ENCODE measurements around the gene ITGAD.
A peak's percentile ranks its signal among the peaks of the same experiment; 100 is the strongest.

ITGAD gene

GRCh38 chr16:31461201-31461920, 68.2 kb downstream of the ITGAD start:
- DNase-seq: no peak

- no peak for DNase-seq
Observed at GRCh38 chr16:31461921-31462804, 69.0 kb downstream of the ITGAD start.

- no peak for DNase-seq
Observed at GRCh38 chr16:31464348-31464769, 71.2 kb downstream of the ITGAD start.

- no peak for DNase-seq
Observed at GRCh38 chr16:31464781-31465260, 71.7 kb downstream of the ITGAD start.

- no peak for DNase-seq
Observed at GRCh38 chr16:31465788-31466370, 72.7 kb downstream of the ITGAD start.

- no peak for DNase-seq
Observed at GRCh38 chr16:31466381-31466841, 73.3 kb downstream of the ITGAD start.

- DNase-seq: peak; percentile 31 to 50
Observed at GRCh38 chr16:31467151-31467773, 74.1 kb downstream of the ITGAD start.

- no peak for DNase-seq
Observed at GRCh38 chr16:31467858-31468257, 74.7 kb downstream of the ITGAD start.

- no peak for DNase-seq
Observed at GRCh38 chr16:31470615-31471014, 77.5 kb downstream of the ITGAD start.

- DNase-seq: no peak
Observed at GRCh38 chr16:31471241-31471874, 78.2 kb downstream of the ITGAD start.

GRCh38 chr16:31471875-31472708, 79.0 kb downstream of the ITGAD start, which contains the start of gene TGFB1I1:
Gene TGFB1I1, plus strand, starts transcription at chr16:31472152. Its CDS starts 37 bp downstream, at chr16:31472189.
- peak in 1 of 2 experiments; percentile 40 for DNase-seq

GRCh38 chr16:31472709-31473203, 79.6 kb downstream of the ITGAD start:
- DNase-seq: peak; percentile 76 to 81

GRCh38 chr16:31473264-31473984, 80.3 kb downstream of the ITGAD start:
- DNase-seq: no peak

- no peak for DNase-seq
Observed at GRCh38 chr16:31474173-31474714, 81.1 kb downstream of the ITGAD start.

- DNase-seq: no peak
Observed at GRCh38 chr16:31474773-31475738, 81.9 kb downstream of the ITGAD start.

GRCh38 chr16:31475946-31476302, 82.8 kb downstream of the ITGAD start:
- no peak for DNase-seq
